Motor neuron (in vitro differentiated cells): ENCODE data around the gene ATP8B2. TPM values are rescaled to one million over a fixed set of nuclear protein-coding genes. Genes with fewer than 3 reads are reported as not detected.
"Not testable (repeated sequence)": the region's sequence is repeated elsewhere in the genome, so short reads cannot be mapped to it uniquely, and the experiment has no call there.

Source experiments
- ATAC-seq, 8 experiments: fragments of 200-7000 bp; cut with Tn5 transposase; replicated peaks in 6 of 8; 2 replicates each; pipeline ENCODE4 v1.8.0; 2021; ENCODE audit warnings: mild to moderate bottlenecking in 8 of 8, moderate library complexity in 8 of 8
- H3K27ac ChIP-seq, 2 donors: fragments of 250-450 bp; sonication (Bioruptor Pico); 2 replicates each; pipeline ENCODE4 v1.9.0; 2021; ENCODE audit warnings: antibody characterized with exemption in 2 of 2, mild to moderate bottlenecking in 2 of 2, moderate library complexity in 1 of 2
- H3K4me1 ChIP-seq, 2 donors: fragments of 250-450 bp; sonication (Bioruptor Pico); replicated peaks in 1 of 2; 2 replicates each; pipeline ENCODE4 v1.6.1; 2021; ENCODE audit warnings: antibody characterized with exemption in 2 of 2, mild to moderate bottlenecking in 2 of 2, moderate library complexity in 1 of 2
- H3K4me3 ChIP-seq, 5 donors: fragments of 250-450 bp; sonication (Bioruptor Pico); 2 replicates each; pipeline ENCODE4 v1.9.0; 2021; ENCODE audit warnings: antibody characterized with exemption in 5 of 5, mild to moderate bottlenecking in 5 of 5, moderate library complexity in 4 of 5
- WGBS, 10 experiments: fragments of 450-650 bp; shearing (Covaris generic); methylation state at CpG; one replicate each; pipeline ENCODE4 v1.0.0; 2022; 5-methylcytosine and 5-hydroxymethylcytosine counted together
- in situ Hi-C, 9 experiments: fragments of 400-800 bp; cut with MboI; loops; one replicate each; pipeline ENCODE4 v1.15.0; 2021; ENCODE audit warnings: low sequenced_read_pairs in 9 of 9, low pct_unique_long_range_greater_than_20kb in 2 of 9; ENCODE audit not compliant: unreplicated experiment in 9 of 9
- total RNA-seq, 8 experiments: library from RNA; unstranded; fragments of 300-600 nt; gene quantifications; 2 replicates each; pipeline versions ENCODE4 v1.2.3 to v1.2.4, GENCODE V29; 2022

ATP8B2 gene
- total RNA-seq: 100 to 1,000 TPM in 1 of 8 experiments, 10 to 100 TPM in 7; 33.6 to 130 (median 49.1) TPM

- Histone ChIP-seq H3K4me3 (peak within 1 kb of the TSS; percentile 69 to 99 (median 86)), H3K27ac (peak within 1 kb of the TSS; percentile 84 to 93), H3K4me1 (peaks cover 28 to 29% of the 10 kb centered on the region in 2 donors)
- ATAC-seq: peak; percentile 2 to 45 (median 38)
- whole genome bisulfite sequencing, 10 experiments: 0 to 6% (median 0%) methylated on average over 2 to 25 of the region's 56 CpGs; no CpG with 5 or more reads in 4 of the 10 experiments
- in situ Hi-C loops: no loop called here
Measured at GRCh38 chr1:154324669-154325582, at the start of gene ATP8B2. Gene ATP8B2, plus strand, starts transcription at chr1:154325525. Its CDS starts 2,617 bp downstream, at chr1:154328142.

- H3K4me3 ChIP-seq: no peak overlapping the region
- no peak overlapping the region for H3K27ac ChIP-seq
- in situ Hi-C loops: no loop called here
- no peak for ATAC-seq
- peaks cover 8 to 9% of the 10 kb centered on the region in 2 donors for H3K4me1 ChIP-seq
- WGBS, 10 experiments: 67 to 93% (median 87%) methylated on average over 1 to 7 of the region's 7 CpGs; no CpG with 5 or more reads in 1 of the 10 experiments
Measured at GRCh38 chr1:154276797-154277196, 48.5 kb upstream of the ATP8B2 start.

- ATAC-seq, in situ Hi-C loops, H3K27ac ChIP-seq, H3K4me1 ChIP-seq, H3K4me3 ChIP-seq: not testable (repeated sequence)
- no CpG with 5 or more reads among the region's 30 CpGs for WGBS, 10 experiments
Measured at GRCh38 chr1:154287591-154287990, 37.7 kb upstream of the ATP8B2 start.

GRCh38 chr1:154288661-154289060 lies 36.7 kb upstream of the ATP8B2 start:
- Histone ChIP-seq H3K27ac (no peak overlapping the region), H3K4me3 (no peak overlapping the region), H3K4me1 (peaks cover 0 to 3% of the 10 kb centered on the region in 2 donors)
- ATAC-seq: peak in 3 of 8 experiments; percentile 79 to 94 (median 90)
- 20 to 100% (median 71%) methylated on average over 1 to 3 of the region's 3 CpGs for WGBS, 10 experiments
- in situ Hi-C loops: no loop called here

GRCh38 chr1:154290921-154291320 lies 34.4 kb upstream of the ATP8B2 start:
- in situ Hi-C loops: no loop called here
- no peak overlapping the region for H3K27ac ChIP-seq
- WGBS, 10 experiments: 77 to 100% (median 94%) methylated on average over 1 of the region's 1 CpG; no CpG with 5 or more reads in 3 of the 10 experiments
- H3K4me3 ChIP-seq: no peak overlapping the region
- no peak for ATAC-seq
- peaks cover 0 to 3% of the 10 kb centered on the region in 2 donors for H3K4me1 ChIP-seq

- Histone ChIP-seq H3K4me1 (peaks cover 0 to 3% of the 10 kb centered on the region in 2 donors), H3K27ac (no peak overlapping the region), H3K4me3 (no peak overlapping the region)
- in situ Hi-C loops: no loop called here
- no peak for ATAC-seq
- WGBS, 10 experiments: 18 to 75% (median 48%) methylated on average over 2 to 8 of the region's 8 CpGs
Measured at GRCh38 chr1:154295408-154296235, 29.7 kb upstream of the ATP8B2 start.

- ATAC-seq: no peak
- Histone ChIP-seq H3K27ac (no peak overlapping the region), H3K4me3 (no peak overlapping the region), H3K4me1 (no peaks in the 10 kb centered on the region)
- WGBS, 10 experiments: 40 to 100% (median 92%) methylated on average over 1 of the region's 1 CpG; no CpG with 5 or more reads in 5 of the 10 experiments
- in situ Hi-C loops: no loop called here
Measured at GRCh38 chr1:154301582-154301981, 23.7 kb upstream of the ATP8B2 start.

GRCh38 chr1:154304664-154305337 lies 20.5 kb upstream of the ATP8B2 start:
- Histone ChIP-seq H3K4me3 (no peak overlapping the region), H3K27ac (no peak overlapping the region), H3K4me1 (no peaks in the 10 kb centered on the region)
- 0 to 81% (median 60%) methylated on average over 1 to 8 of the region's 9 CpGs; no CpG with 5 or more reads in 1 of the 10 experiments for WGBS, 10 experiments
- in situ Hi-C loops: no loop called here
- ATAC-seq: peak in 2 of 8 experiments; percentile 25 to 30

GRCh38 chr1:154306151-154306550 lies 19.2 kb upstream of the ATP8B2 start:
- H3K4me1 ChIP-seq: no peaks in the 10 kb centered on the region
- 58 to 100% (median 86%) methylated on average over 1 to 3 of the region's 3 CpGs for WGBS, 10 experiments
- in situ Hi-C loops: no loop called here

GRCh38 chr1:154307670-154308270 lies 17.6 kb upstream of the ATP8B2 start:
- ATAC-seq: peak in 2 of 8 experiments; percentile 90 to 92
- H3K27ac ChIP-seq, H3K4me1 ChIP-seq, in situ Hi-C loops, H3K4me3 ChIP-seq: not testable (repeated sequence)
- 0 to 68% (median 48%) methylated on average over 1 to 4 of the region's 4 CpGs; no CpG with 5 or more reads in 4 of the 10 experiments for WGBS, 10 experiments

More at GRCh38 chr1:154306151-154306550, 19.2 kb upstream of the ATP8B2 start:
- no peak for ATAC-seq
- Histone ChIP-seq H3K27ac (no peak overlapping the region), H3K4me3 (no peak overlapping the region)

GRCh38 chr1:154309136-154309535 lies 16.2 kb upstream of the ATP8B2 start:
- H3K4me1 ChIP-seq, ATAC-seq, H3K4me3 ChIP-seq, in situ Hi-C loops, H3K27ac ChIP-seq: not testable (repeated sequence)
- 59 to 100% (median 86%) methylated on average over 1 to 7 of the region's 7 CpGs; no CpG with 5 or more reads in 3 of the 10 experiments for WGBS, 10 experiments
